Ectodermal cell (in vitro differentiated cells): ENCODE results near the gene PEX5L.

Experiments used
- H3K27ac ChIP-seq: 2 replicates; pipeline ENCODE4 v1.7.0; 2013; ENCODE audit warnings: mild to moderate bottlenecking, low read depth, low read length; ENCODE audit not compliant: insufficient read depth, poor library complexity, severe bottlenecking
- H3K27me3 ChIP-seq: 2 replicates; pipeline ENCODE4 v1.7.0; 2013; ENCODE audit warnings: mild to moderate bottlenecking, low read length; ENCODE audit not compliant: insufficient read depth, control insufficient read depth, poor library complexity, severe bottlenecking
- H3K36me3 ChIP-seq: one replicate; pipeline ENCODE4 v1.7.0; 2013; ENCODE audit warnings: low read length; ENCODE audit not compliant: control insufficient read depth, insufficient read depth
- H3K4me1 ChIP-seq: one replicate; pipeline ENCODE4 v1.7.0; 2013; ENCODE audit warnings: low read length; ENCODE audit not compliant: control insufficient read depth, insufficient read depth
- H3K4me3 ChIP-seq: 2 replicates; pipeline ENCODE4 v1.7.0; 2013; ENCODE audit warnings: low read depth, low read length, control low read depth; ENCODE audit not compliant: insufficient read depth
- H3K9me3 ChIP-seq: 2 replicates; pipeline ENCODE4 v1.7.0; 2013; ENCODE audit warnings: mild to moderate bottlenecking, low read length, moderate library complexity; ENCODE audit not compliant: control insufficient read depth
- WGBS, 2 experiments: methylation state at CpG; one replicate each; pipeline ENCODE4 v1.1.7; 2013; ENCODE audit warnings: missing lambda C conversion rate in 2 of 2; 5-methylcytosine and 5-hydroxymethylcytosine counted together

The PEX5L gene

GRCh38 chr3:179829401-179829800 is 207.3 kb downstream of the PEX5L start:
- Histone ChIP-seq H3K4me3 (no peak overlapping the region), H3K4me1 (no peaks in the 10 kb centered on the region), H3K36me3 (no peaks in the 10 kb centered on the region), H3K27me3 (no peaks in the 10 kb centered on the region), H3K27ac (no peak overlapping the region), H3K9me3 (no peaks in the 10 kb centered on the region)
- WGBS, 2 experiments = 74 to 87% methylated on average over 5 of the region's 5 CpGs

DNA sequence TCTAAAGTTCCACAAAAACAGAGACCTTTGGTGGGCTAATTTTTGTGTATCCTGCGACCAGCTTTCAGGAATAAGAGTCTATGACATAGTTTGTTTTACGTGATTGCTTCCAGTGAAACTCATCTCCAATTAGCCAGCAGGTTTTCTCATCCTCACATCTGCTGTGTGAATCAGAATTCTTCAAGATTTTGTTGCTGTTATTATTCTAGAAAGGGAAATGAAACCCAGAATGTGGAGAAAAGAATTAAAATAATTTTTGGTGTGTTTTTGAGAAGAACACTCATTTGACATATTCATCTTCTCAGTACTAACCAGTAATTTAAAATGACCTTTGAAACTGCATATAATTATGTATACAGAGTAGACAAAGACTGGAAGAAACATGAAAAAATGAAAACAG is 208.0 kb downstream of the PEX5L start:
- Histone ChIP-seq H3K27me3 (no peaks in the 10 kb centered on the region), H3K27ac (no peak overlapping the region), H3K4me1 (no peaks in the 10 kb centered on the region), H3K9me3 (no peaks in the 10 kb centered on the region), H3K4me3 (no peak overlapping the region), H3K36me3 (no peaks in the 10 kb centered on the region)
- 92 to 97% methylated on average over 2 of the region's 2 CpGs for WGBS, 2 experiments

GRCh38 chr3:179826247-179826637 is 210.5 kb downstream of the PEX5L start:
- H3K4me3 ChIP-seq = no peak overlapping the region
- H3K9me3 ChIP-seq = no peaks in the 10 kb centered on the region
- H3K27me3 ChIP-seq = no peaks in the 10 kb centered on the region
- no peaks in the 10 kb centered on the region for H3K4me1 ChIP-seq
- WGBS, 2 experiments = 34 to 40% methylated on average over 1 of the region's 1 CpG
- no peaks in the 10 kb centered on the region for H3K36me3 ChIP-seq
- H3K27ac ChIP-seq = no peak overlapping the region

GRCh38 chr3:179825527-179826246 is 211.1 kb downstream of the PEX5L start:
- Histone ChIP-seq H3K9me3 (no peaks in the 10 kb centered on the region), H3K36me3 (no peaks in the 10 kb centered on the region), H3K4me3 (no peak overlapping the region), H3K4me1 (no peaks in the 10 kb centered on the region), H3K27ac (no peak overlapping the region), H3K27me3 (no peaks in the 10 kb centered on the region)
- WGBS, 2 experiments = 88 to 89% methylated on average over 6 of the region's 6 CpGs

- WGBS, 2 experiments = 97 to 100% methylated on average over 1 to 3 of the region's 3 CpGs
- no peaks in the 10 kb centered on the region for H3K4me1 ChIP-seq
- H3K9me3 ChIP-seq = no peaks in the 10 kb centered on the region
- H3K27ac ChIP-seq = no peak overlapping the region
- H3K4me3 ChIP-seq = no peak overlapping the region
- H3K27me3 ChIP-seq = no peaks in the 10 kb centered on the region
- H3K36me3 ChIP-seq = no peaks in the 10 kb centered on the region
These were observed 214.4 kb downstream of the PEX5L start for GRCh38 chr3:179822296-179822695.

GRCh38 chr3:179819379-179819778 is 217.4 kb downstream of the PEX5L start:
- Histone ChIP-seq H3K27ac (no peak overlapping the region), H3K4me1 (no peaks in the 10 kb centered on the region), H3K27me3 (no peaks in the 10 kb centered on the region), H3K9me3 (no peaks in the 10 kb centered on the region), H3K4me3 (no peak overlapping the region), H3K36me3 (no peaks in the 10 kb centered on the region)
- WGBS, 2 experiments = 98 to 100% methylated on average over 3 of the region's 3 CpGs

DNA sequence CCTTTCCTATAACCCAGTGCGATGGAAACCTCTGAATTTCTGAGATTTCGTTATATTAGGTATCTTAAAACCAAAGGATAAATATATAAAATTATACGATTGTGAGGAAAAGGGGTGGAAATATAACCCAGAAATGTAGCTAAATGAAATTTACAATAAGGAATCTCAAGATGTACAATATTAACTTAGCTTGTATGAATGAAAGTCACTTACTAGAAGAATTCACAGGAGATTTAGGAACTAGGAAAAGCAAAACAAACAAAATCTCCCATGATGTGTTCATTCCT is 224.7 kb downstream of the PEX5L start:
- 86% methylated on average over 1 of the region's 3 CpGs; no CpG with 5 or more reads in 1 of the 2 experiments for WGBS, 2 experiments
- H3K4me3 ChIP-seq = no peak overlapping the region
- H3K27ac ChIP-seq = no peak overlapping the region

GRCh38 chr3:179811321-179812095 is 225.2 kb downstream of the PEX5L start:
- WGBS, 2 experiments = 10 to 37% methylated on average over 6 to 9 of the region's 9 CpGs
- Histone ChIP-seq H3K36me3 (no peaks in the 10 kb centered on the region), H3K27me3 (no peaks in the 10 kb centered on the region), H3K4me3 (no peak overlapping the region), H3K27ac (no peak overlapping the region), H3K9me3 (no peaks in the 10 kb centered on the region), H3K4me1 (no peaks in the 10 kb centered on the region)

More for the DNA sequence above, 224.7 kb downstream of the PEX5L start:
- Histone ChIP-seq H3K4me1 (no peaks in the 10 kb centered on the region), H3K9me3 (no peaks in the 10 kb centered on the region), H3K27me3 (no peaks in the 10 kb centered on the region), H3K36me3 (no peaks in the 10 kb centered on the region)

DNA sequence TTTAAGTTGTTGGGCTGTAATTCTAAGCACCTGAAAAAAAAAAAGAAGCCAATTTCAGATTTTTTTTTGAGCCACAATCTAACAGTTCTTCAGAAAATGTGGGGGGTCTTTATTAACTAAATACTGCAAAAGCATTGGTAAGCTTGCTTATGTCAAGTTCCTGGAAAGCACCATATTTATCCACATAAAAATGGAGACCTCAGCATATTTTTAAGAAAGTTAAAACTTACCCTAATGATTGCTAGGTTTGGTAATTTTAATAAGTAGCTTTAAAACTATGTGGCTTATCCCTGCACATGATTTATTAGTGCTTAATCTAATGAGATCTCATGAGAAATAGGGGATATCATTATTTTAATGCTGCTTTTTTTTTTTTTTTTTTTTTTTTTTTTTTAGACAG is 227.1 kb downstream of the PEX5L start:
- Histone ChIP-seq H3K9me3 (no peaks in the 10 kb centered on the region), H3K4me3 (no peak overlapping the region), H3K4me1 (no peaks in the 10 kb centered on the region), H3K36me3 (no peaks in the 10 kb centered on the region), H3K27ac (no peak overlapping the region), H3K27me3 (no peaks in the 10 kb centered on the region)

DNA sequence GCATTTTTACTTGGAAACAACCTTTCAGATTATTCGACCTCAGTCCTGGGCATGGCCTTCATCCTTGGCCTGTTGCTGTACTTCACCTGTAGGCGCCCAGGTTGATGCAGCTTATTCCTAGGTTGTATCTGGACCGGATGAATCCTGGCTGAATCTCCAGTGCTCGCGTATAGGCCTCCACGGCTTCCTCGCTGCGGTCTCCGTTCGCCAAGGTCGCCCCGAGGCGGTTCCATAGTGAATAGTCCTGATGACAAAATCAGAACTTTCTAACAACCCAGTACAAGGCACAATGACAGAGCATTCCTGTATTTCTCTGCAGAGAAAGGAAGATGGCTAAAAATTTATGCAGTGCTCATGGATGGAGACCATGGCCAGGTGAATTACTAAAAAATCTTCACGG is 229.1 kb downstream of the PEX5L start:
- WGBS, 2 experiments = 95% methylated on average over 11 to 14 of the region's 14 CpGs
- Histone ChIP-seq H3K4me3 (no peak overlapping the region), H3K27me3 (no peaks in the 10 kb centered on the region), H3K4me1 (no peaks in the 10 kb centered on the region), H3K27ac (no peak overlapping the region), H3K9me3 (no peaks in the 10 kb centered on the region), H3K36me3 (no peaks in the 10 kb centered on the region)
